Cardiac muscle cell (in vitro differentiated cells and primary cell): ENCODE measurements around the gene VPREB3. TPM values are rescaled to one million over a fixed set of nuclear protein-coding genes. Genes with fewer than 3 reads are reported as not detected.

Experiments
- DNase-seq, 2 donors: peaks; one replicate each; pipeline versions ENCODE4 v3.0.0 to v3.0.0-alpha.2; 2010 to 2017; ENCODE audit warnings: low read depth in 1 of 2, low spot score in 1 of 2
- H3K27ac ChIP-seq: fragments of 200-600 bp; sonication (generic); 2 replicates; pipeline ENCODE4 v1.5.1; 2016
- H3K27me3 ChIP-seq: fragments of 200-600 bp; sonication (generic); 2 replicates; pipeline ENCODE4 v1.6.0; 2016; ENCODE audit warnings: control low read depth
- H3K36me3 ChIP-seq: fragments of 200-600 bp; sonication (generic); 2 replicates; pipeline ENCODE4 v1.5.1; 2016; ENCODE audit warnings: control low read depth
- H3K4me1 ChIP-seq: fragments of 200-600 bp; sonication (generic); 2 replicates; pipeline ENCODE4 v1.8.1; 2017; ENCODE audit warnings: low read depth, mild to moderate bottlenecking, mixed run types
- H3K4me3 ChIP-seq: fragments of 200-600 bp; sonication (generic); 2 replicates; pipeline ENCODE4 v1.5.1; 2016; ENCODE audit warnings: mild to moderate bottlenecking
- H3K9me3 ChIP-seq: fragments of 200-600 bp; sonication (generic); 2 replicates; pipeline ENCODE4 v1.5.1; 2017; ENCODE audit warnings: low read depth, mild to moderate bottlenecking, control low read depth
- CTCF ChIP-seq: IDR thresholded peaks from 2 replicates; pipeline ENCODE4 v1.5.1; 2012; ENCODE audit warnings: low read depth, mild to moderate bottlenecking, low read length
- polyA plus RNA-seq: library from polyadenylated mRNA; unstranded; fragments of >200 nt; fragmentation: Nextera tagmentation; extraction: Ambion mirVana; gene quantifications from 2 replicates; pipeline ENCODE4 v1.2.1, GENCODE V29; 2016
- total RNA-seq: library from RNA; depleted of rRNA; stranded (reverse); fragments of >200 nt; gene quantifications from 2 replicates; pipeline ENCODE4 v1.2.3, GENCODE V29; 2016

VPREB3 gene
- total and polyA plus RNA-seq, 2 experiments from 2014 or later: 2.5 to 3.5 TPM

- Histone ChIP-seq H3K9me3 (no peaks in the 10 kb centered on the region), H3K4me1 (peaks cover under 1% of the 10 kb centered on the region), H3K27ac (no peak overlapping the region), H3K4me3 (no peak overlapping the region), H3K27me3 (no peaks in the 10 kb centered on the region), H3K36me3 (no peaks in the 10 kb centered on the region)
- no peak for DNase-seq
- no peak for TF ChIP-seq CTCF
Observed at GRCh38 chr22:23781065-23781464, 26.8 kb upstream of the VPREB3 start.

- H3K9me3 ChIP-seq: no peaks in the 10 kb centered on the region
- H3K4me1 ChIP-seq: no peaks in the 10 kb centered on the region
- no peaks in the 10 kb centered on the region for H3K36me3 ChIP-seq
- H3K27me3 ChIP-seq: no peaks in the 10 kb centered on the region
- H3K4me3 ChIP-seq: no peak overlapping the region
- DNase-seq: no peak
- H3K27ac ChIP-seq: no peak overlapping the region
- no peak for TF ChIP-seq CTCF
Observed at GRCh38 chr22:23780146-23780748, 26.0 kb upstream of the VPREB3 start.

- H3K27me3 ChIP-seq: no peaks in the 10 kb centered on the region
- H3K27ac ChIP-seq: no peak overlapping the region
- H3K4me1 ChIP-seq: no peaks in the 10 kb centered on the region
- no peaks in the 10 kb centered on the region for H3K36me3 ChIP-seq
- no peaks in the 10 kb centered on the region for H3K9me3 ChIP-seq
- H3K4me3 ChIP-seq: no peak overlapping the region
- TF ChIP-seq CTCF: no peak
- no peak for DNase-seq
Observed at GRCh38 chr22:23779731-23780130, 25.5 kb upstream of the VPREB3 start.

- TF ChIP-seq CTCF: no peak
- H3K4me1 ChIP-seq: no peaks in the 10 kb centered on the region
- no peaks in the 10 kb centered on the region for H3K36me3 ChIP-seq
Observed at GRCh38 chr22:23779083-23779482, 24.9 kb upstream of the VPREB3 start.

GRCh38 chr22:23778577-23778900, 24.3 kb upstream of the VPREB3 start:
- no peaks in the 10 kb centered on the region for H3K27me3 ChIP-seq
- peaks cover 2% of the 10 kb centered on the region for H3K4me1 ChIP-seq
- H3K9me3 ChIP-seq: no peaks in the 10 kb centered on the region
- no peak overlapping the region for H3K4me3 ChIP-seq
- no peak for DNase-seq
- H3K27ac ChIP-seq: no peak overlapping the region
- TF ChIP-seq CTCF: no peak
- H3K36me3 ChIP-seq: no peaks in the 10 kb centered on the region

More at GRCh38 chr22:23779083-23779482, 24.9 kb upstream of the VPREB3 start:
- Histone ChIP-seq H3K9me3 (no peaks in the 10 kb centered on the region), H3K4me3 (no peak overlapping the region), H3K27ac (no peak overlapping the region), H3K27me3 (no peaks in the 10 kb centered on the region)
- no peak for DNase-seq
